HEK293 (cell line): ENCODE results near the gene ZKSCAN8.

Source experiments
- ATF2 ChIP-seq: fragments of 450-650 bp; formaldehyde crosslinking; IDR thresholded peaks from 2 replicates; pipeline ENCODE4 v1.5.1; 2016; ENCODE audit warnings: missing biosample characterization, missing genetic modification characterization, low read depth
- BCL11B ChIP-seq: fragments of 450-650 bp; formaldehyde crosslinking; IDR thresholded peaks from 2 replicates; pipeline ENCODE4 v1.5.1; 2016; ENCODE audit warnings: low read depth, missing biosample characterization, missing genetic modification characterization
- CTCF ChIP-seq: fragments of 450-650 bp; formaldehyde crosslinking; IDR thresholded peaks from 2 replicates; pipeline ENCODE4 v1.5.1; 2016; ENCODE audit warnings: missing biosample characterization, missing genetic modification characterization
- IKZF3 ChIP-seq: fragments of 450-650 bp; IDR thresholded peaks from 2 replicates; pipeline ENCODE4 v1.5.0; 2018; ENCODE audit warnings: missing biosample characterization, mild to moderate bottlenecking, missing genetic modification characterization, moderate library complexity
- OVOL3 ChIP-seq: fragments of 450-650 bp; formaldehyde crosslinking; IDR thresholded peaks from 2 replicates; pipeline ENCODE4 v1.5.1; 2016; ENCODE audit warnings: missing biosample characterization, missing genetic modification characterization
- PATZ1 ChIP-seq: fragments of 450-650 bp; formaldehyde crosslinking; IDR thresholded peaks from 2 replicates; pipeline ENCODE4 v1.5.1; 2016; ENCODE audit warnings: missing biosample characterization, missing genetic modification characterization
- ZBTB10 ChIP-seq: fragments of 450-650 bp; formaldehyde crosslinking; IDR thresholded peaks from 2 replicates; pipeline ENCODE4 v1.5.1; 2016; ENCODE audit warnings: missing biosample characterization, missing genetic modification characterization
- ZBTB20 ChIP-seq: fragments of 450-650 bp; formaldehyde crosslinking; IDR thresholded peaks from 2 replicates; pipeline ENCODE4 v1.5.1; 2016; ENCODE audit warnings: missing biosample characterization, missing genetic modification characterization
- ZBTB48 ChIP-seq: fragments of 450-650 bp; formaldehyde crosslinking; IDR thresholded peaks from 2 replicates; pipeline ENCODE4 v1.5.1; 2016; ENCODE audit warnings: missing biosample characterization, missing genetic modification characterization
- ZFHX2 ChIP-seq: fragments of 450-650 bp; formaldehyde crosslinking; conservative IDR thresholded peaks from 2 replicates; pipeline ENCODE4 v1.5.1; 2016; ENCODE audit warnings: missing biosample characterization, missing genetic modification characterization
- ZFP3 ChIP-seq: fragments of 450-650 bp; formaldehyde crosslinking; IDR thresholded peaks from 2 replicates; pipeline ENCODE4 v1.5.1; 2016; ENCODE audit warnings: low read depth, missing biosample characterization, missing genetic modification characterization
- ZFP69B ChIP-seq: fragments of 450-650 bp; formaldehyde crosslinking; IDR thresholded peaks from 2 replicates; pipeline ENCODE4 v1.5.1; 2016; ENCODE audit warnings: missing biosample characterization, missing genetic modification characterization
- ZNF10 ChIP-seq: fragments of 450-650 bp; formaldehyde crosslinking; IDR thresholded peaks from 2 replicates; pipeline ENCODE4 v1.5.1; 2017; ENCODE audit warnings: missing biosample characterization, missing genetic modification characterization
- ZNF155 ChIP-seq: fragments of 450-650 bp; formaldehyde crosslinking; IDR thresholded peaks from 2 replicates; pipeline ENCODE4 v1.5.1; 2016; ENCODE audit warnings: missing biosample characterization, missing genetic modification characterization
- ZNF157 ChIP-seq: fragments of 450-650 bp; formaldehyde crosslinking; IDR thresholded peaks from 2 replicates; pipeline ENCODE4 v1.5.1; 2016; ENCODE audit warnings: missing biosample characterization, missing genetic modification characterization
- ZNF16 ChIP-seq: fragments of 450-650 bp; formaldehyde crosslinking; IDR thresholded peaks from 2 replicates; pipeline ENCODE4 v1.5.1; 2016; ENCODE audit warnings: low read depth, missing biosample characterization, missing genetic modification characterization
- ZNF280D ChIP-seq: fragments of 450-650 bp; formaldehyde crosslinking; IDR thresholded peaks from 2 replicates; pipeline ENCODE4 v1.5.1; 2016; ENCODE audit warnings: missing biosample characterization, missing genetic modification characterization
- ZNF311 ChIP-seq: fragments of 450-650 bp; formaldehyde crosslinking; IDR thresholded peaks from 2 replicates; pipeline ENCODE4 v1.5.1; 2017; ENCODE audit warnings: missing biosample characterization, missing genetic modification characterization, borderline replicate concordance
- ZNF391 ChIP-seq: fragments of 450-650 bp; formaldehyde crosslinking; IDR thresholded peaks from 2 replicates; pipeline ENCODE4 v1.5.1; 2016; ENCODE audit warnings: low read depth, missing biosample characterization, missing genetic modification characterization, borderline replicate concordance
- ZNF416 ChIP-seq: fragments of 450-650 bp; formaldehyde crosslinking; IDR thresholded peaks from 2 replicates; pipeline ENCODE4 v1.5.1; 2016; ENCODE audit warnings: missing biosample characterization, missing genetic modification characterization
- ZNF423 ChIP-seq: fragments of 450-650 bp; formaldehyde crosslinking; IDR thresholded peaks from 2 replicates; pipeline ENCODE4 v1.5.1; 2016; ENCODE audit warnings: missing biosample characterization, missing genetic modification characterization
- ZNF558 ChIP-seq: fragments of 450-650 bp; formaldehyde crosslinking; IDR thresholded peaks from 2 replicates; pipeline ENCODE4 v1.5.1; 2016; ENCODE audit warnings: missing biosample characterization, missing genetic modification characterization
- ZNF624 ChIP-seq: fragments of 450-650 bp; formaldehyde crosslinking; IDR thresholded peaks from 2 replicates; pipeline ENCODE4 v1.5.1; 2017; ENCODE audit warnings: missing biosample characterization, missing genetic modification characterization
- ZNF639 ChIP-seq: fragments of 450-650 bp; formaldehyde crosslinking; IDR thresholded peaks from 2 replicates; pipeline ENCODE4 v1.5.1; 2016; ENCODE audit warnings: missing biosample characterization, missing genetic modification characterization
- ZNF76 ChIP-seq: fragments of 450-650 bp; formaldehyde crosslinking; IDR thresholded peaks from 2 replicates; pipeline ENCODE4; 2016; ENCODE audit warnings: low read depth, missing biosample characterization, missing genetic modification characterization, borderline replicate concordance
- ZNF777 ChIP-seq: fragments of 450-650 bp; formaldehyde crosslinking; IDR thresholded peaks from 2 replicates; pipeline ENCODE4 v1.5.1; 2017; ENCODE audit warnings: missing biosample characterization, missing genetic modification characterization, borderline replicate concordance
- ZNF791 ChIP-seq: fragments of 450-650 bp; formaldehyde crosslinking; IDR thresholded peaks from 2 replicates; pipeline ENCODE4 v1.5.1; 2016; ENCODE audit warnings: missing biosample characterization, missing genetic modification characterization
- ZNF792 ChIP-seq: fragments of 450-650 bp; formaldehyde crosslinking; IDR thresholded peaks from 2 replicates; pipeline ENCODE4 v1.5.1; 2016; ENCODE audit warnings: missing biosample characterization, missing genetic modification characterization

The ZKSCAN8 gene

GRCh38 chr6:28161410-28162079, 19.9 kb downstream of the ZKSCAN8 start (continued):
- no peak for TF ChIP-seq PATZ1
- no peak for TF ChIP-seq ZBTB10
- no peak for TF ChIP-seq ZNF624 (tag by site-specific recombination)
- no peak for TF ChIP-seq ZFP3
- TF ChIP-seq ZNF311 (tag by site-specific recombination) = no peak
- no peak for TF ChIP-seq ZNF157 (tag by site-specific recombination)
- no peak for TF ChIP-seq IKZF3
- TF ChIP-seq ZNF423 (tag by site-specific recombination) = no peak
- no peak for TF ChIP-seq ZNF10 (tag by site-specific recombination)
- no peak for TF ChIP-seq ZNF639 (tag by site-specific recombination)
- TF ChIP-seq ATF2 (tag by site-specific recombination) = no peak
- no peak for TF ChIP-seq ZNF558 (tag by site-specific recombination)
- TF ChIP-seq CTCF (tag by site-specific recombination) = no peak; the same call in 1 of the 2 replicates
- no peak for TF ChIP-seq ZNF280D (tag by site-specific recombination)
- peak; percentile 94 for TF ChIP-seq ZFP69B (tag by site-specific recombination)
- no peak for TF ChIP-seq ZFHX2 (tag by site-specific recombination)
- TF ChIP-seq ZNF777 (tag by site-specific recombination) = no peak
- no peak for TF ChIP-seq ZNF791 (tag by site-specific recombination)
- TF ChIP-seq ZNF76 = no peak
- TF ChIP-seq ZBTB20 (tag by site-specific recombination) = peak; percentile 68
- peak; percentile 53; the same call in 1 of the 2 replicates for TF ChIP-seq ZBTB48 (tag by site-specific recombination)
- TF ChIP-seq BCL11B (tag by site-specific recombination) = no peak
- no peak for TF ChIP-seq ZNF792 (tag by site-specific recombination)
- no peak for TF ChIP-seq ZNF155 (tag by site-specific recombination)
- TF ChIP-seq ZNF416 = no peak
- TF ChIP-seq ZNF391 (tag by site-specific recombination) = no peak
- no peak for TF ChIP-seq OVOL3 (tag by site-specific recombination)
- TF ChIP-seq ZNF16 (tag by site-specific recombination) = no peak
